GM21786 (cell line): ENCODE measurements around the gene ALDOB.
"Not testable (repeated sequence)": the region's sequence is repeated elsewhere in the genome, so short reads cannot be mapped to it uniquely, and the experiment has no call there.

Experiments
- ATAC-seq: cut with Tn5 transposase; IDR thresholded peaks from one replicate; pipeline ENCODE4 v1.9.1; 2021; ENCODE audit not compliant: unreplicated experiment

ALDOB gene

GRCh38 chr9:101388507-101388993, 47.0 kb downstream of the ALDOB start:
- no peak for ATAC-seq

GRCh38 chr9:101387871-101388506, 47.6 kb downstream of the ALDOB start:
- no peak for ATAC-seq

GRCh38 chr9:101384873-101385536, 50.6 kb downstream of the ALDOB start, which contains the start of gene BAAT:
Gene BAAT (minus strand): TSS chr9:101385006. CDS start chr9:101371404, 13,602 bp downstream.
- not testable (repeated sequence) for ATAC-seq

GRCh38 chr9:101383361-101383760, 52.2 kb downstream of the ALDOB start:
- ATAC-seq: no peak

- no peak for ATAC-seq
These were observed 53.7 kb downstream of the ALDOB start for GRCh38 chr9:101381833-101382342.

- no peak for ATAC-seq
These were observed 54.5 kb downstream of the ALDOB start for GRCh38 chr9:101381118-101381517.

GRCh38 chr9:101380295-101380694, 55.3 kb downstream of the ALDOB start:
- ATAC-seq: no peak

GRCh38 chr9:101376111-101376848, 59.3 kb downstream of the ALDOB start:
- ATAC-seq: no peak

GRCh38 chr9:101375546-101375945, 60.0 kb downstream of the ALDOB start:
- no peak for ATAC-seq

- no peak for ATAC-seq
These were observed 63.1 kb downstream of the ALDOB start for GRCh38 chr9:101372327-101373118.

- ATAC-seq: no peak
These were observed 63.8 kb downstream of the ALDOB start for GRCh38 chr9:101371813-101372212.
